ENCODE results near the gene RREB1.
A peak's percentile ranks its signal among the peaks of the same experiment; 100 is the strongest.

Gene RREB1

DNA sequence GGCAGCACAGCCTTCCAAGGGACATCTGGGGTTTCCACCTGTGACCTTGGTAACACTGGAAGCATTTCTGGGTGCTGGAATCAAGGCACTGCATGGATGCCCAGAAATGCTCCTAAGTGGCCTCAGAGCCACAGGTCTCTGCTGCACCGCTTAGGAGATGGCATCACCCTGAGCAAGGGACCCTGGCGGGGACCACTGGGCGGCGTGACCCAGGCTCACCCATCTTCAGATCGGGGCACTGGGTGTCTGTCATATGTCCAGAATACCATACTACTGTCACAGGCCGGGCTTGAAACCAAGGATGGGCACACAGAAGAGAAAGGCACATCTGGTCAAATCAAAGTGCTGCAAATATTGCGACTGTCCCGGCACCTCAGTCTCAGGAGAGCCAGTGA lies 159.3 kb downstream of the RREB1 start:
- H4K20me1 ChIP-seq (ENCODE audit: insufficient read depth, low read length) = no peaks in the 10 kb centered on the region
- no peak overlapping the region for H3K4me3 ChIP-seq (ENCODE audit: low read depth in 1 of 2, low read length in 2 of 2)
- no peaks in the 10 kb centered on the region for H3K9me3 ChIP-seq (ENCODE audit: insufficient read depth, low read length, severe bottlenecking)
- H3K9ac ChIP-seq (ENCODE audit: low read depth, low read length) = no peak overlapping the region
- DNase-seq (no peak), ATAC-seq (ENCODE audit: insufficient read depth, low read depth) (no peak)
- H2AFZ ChIP-seq (ENCODE audit: low read depth, low read length) = no peak overlapping the region
- H3K36me3 ChIP-seq (ENCODE audit: insufficient read depth, low read length) = no peaks in the 10 kb centered on the region
- no peak overlapping the region for H3K27ac ChIP-seq (ENCODE audit: low read length)
- H3K4me2 ChIP-seq (ENCODE audit: insufficient read depth, low read length) = no peak overlapping the region
- no peaks in the 10 kb centered on the region for H3K27me3 ChIP-seq (ENCODE audit: insufficient read depth, low read length, poor library complexity)
- no peaks in the 10 kb centered on the region for H3K79me2 ChIP-seq (ENCODE audit: insufficient read depth, low read length)
- H3K4me1 ChIP-seq (ENCODE audit: insufficient read depth, low read length) = no peaks in the 10 kb centered on the region
- TF ChIP-seq EZH2 (IDR thresholded peaks at IDR 0.05; ENCODE audit: borderline replicate concordance, low read depth, low read length, severe bottlenecking) = no peak
- TF ChIP-seq, protein P1, sequence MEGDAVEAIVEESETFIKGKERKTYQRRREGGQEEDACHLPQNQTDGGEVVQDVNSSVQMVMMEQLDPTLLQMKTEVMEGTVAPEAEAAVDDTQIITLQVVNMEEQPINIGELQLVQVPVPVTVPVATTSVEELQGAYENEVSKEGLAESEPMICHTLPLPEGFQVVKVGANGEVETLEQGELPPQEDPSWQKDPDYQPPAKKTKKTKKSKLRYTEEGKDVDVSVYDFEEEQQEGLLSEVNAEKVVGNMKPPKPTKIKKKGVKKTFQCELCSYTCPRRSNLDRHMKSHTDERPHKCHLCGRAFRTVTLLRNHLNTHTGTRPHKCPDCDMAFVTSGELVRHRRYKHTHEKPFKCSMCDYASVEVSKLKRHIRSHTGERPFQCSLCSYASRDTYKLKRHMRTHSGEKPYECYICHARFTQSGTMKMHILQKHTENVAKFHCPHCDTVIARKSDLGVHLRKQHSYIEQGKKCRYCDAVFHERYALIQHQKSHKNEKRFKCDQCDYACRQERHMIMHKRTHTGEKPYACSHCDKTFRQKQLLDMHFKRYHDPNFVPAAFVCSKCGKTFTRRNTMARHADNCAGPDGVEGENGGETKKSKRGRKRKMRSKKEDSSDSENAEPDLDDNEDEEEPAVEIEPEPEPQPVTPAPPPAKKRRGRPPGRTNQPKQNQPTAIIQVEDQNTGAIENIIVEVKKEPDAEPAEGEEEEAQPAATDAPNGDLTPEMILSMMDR (IDR thresholded peaks at IDR 0.05; ENCODE audit: borderline replicate concordance, extremely low read depth, low read length, poor library complexity, severe bottlenecking) = no peak

DNA sequence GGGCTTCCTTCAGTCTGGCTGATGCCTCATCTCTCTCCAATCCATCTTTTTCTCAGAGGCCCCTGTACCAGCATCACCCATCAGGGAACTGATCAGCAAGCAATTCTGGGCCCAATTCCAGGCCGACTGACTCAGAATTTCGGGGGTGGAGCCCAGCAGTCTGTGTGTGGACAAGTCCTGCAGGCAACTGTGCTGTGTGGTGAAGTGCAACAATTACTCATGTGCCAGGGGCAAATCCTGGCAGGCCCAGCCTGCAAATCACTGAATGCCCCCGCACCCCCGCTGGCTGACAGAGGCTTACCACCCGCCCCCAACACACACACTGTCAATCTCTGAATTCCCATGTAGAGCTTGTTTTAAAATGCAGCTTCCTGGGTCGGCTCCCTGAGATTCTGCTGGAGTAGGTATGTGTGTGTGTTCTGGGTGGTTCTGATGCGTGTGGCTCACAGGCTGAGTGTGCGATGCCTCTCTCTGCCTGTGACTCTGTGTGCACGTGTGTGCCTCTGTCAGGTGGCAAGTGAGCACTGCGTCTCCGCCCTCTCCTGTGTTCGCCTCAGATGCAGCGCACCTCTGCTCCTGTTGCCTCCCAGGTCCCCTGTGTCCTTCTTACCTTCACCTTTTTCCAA lies 159.8 kb downstream of the RREB1 start:
- ATAC-seq (ENCODE audit: insufficient read depth, low read depth) (0 out of 3 replicates have a peak, but pooled peaks have one; percentile 33), DNase-seq (no peak)
- Histone ChIP-seq H2AFZ (ENCODE audit: low read depth, low read length) (no peak overlapping the region), H3K9me3 (ENCODE audit: insufficient read depth, low read length, severe bottlenecking) (no peaks in the 10 kb centered on the region), H3K79me2 (ENCODE audit: insufficient read depth, low read length) (no peaks in the 10 kb centered on the region), H3K4me3 (ENCODE audit: low read depth in 1 of 2, low read length in 2 of 2) (no peak overlapping the region), H3K36me3 (ENCODE audit: insufficient read depth, low read length) (no peaks in the 10 kb centered on the region), H3K27me3 (ENCODE audit: insufficient read depth, low read length, poor library complexity) (no peaks in the 10 kb centered on the region), H3K4me2 (ENCODE audit: insufficient read depth, low read length) (no peak overlapping the region), H3K4me1 (ENCODE audit: insufficient read depth, low read length) (no peaks in the 10 kb centered on the region), H4K20me1 (ENCODE audit: insufficient read depth, low read length) (no peaks in the 10 kb centered on the region), H3K9ac (ENCODE audit: low read depth, low read length) (no peak overlapping the region), H3K27ac (ENCODE audit: low read length) (no peak overlapping the region)
- TF ChIP-seq, protein P1 (IDR thresholded peaks at IDR 0.05; ENCODE audit: borderline replicate concordance, extremely low read depth, low read length, poor library complexity, severe bottlenecking) = no peak
- no peak for TF ChIP-seq EZH2 (IDR thresholded peaks at IDR 0.05; ENCODE audit: borderline replicate concordance, low read depth, low read length, severe bottlenecking)

DNA sequence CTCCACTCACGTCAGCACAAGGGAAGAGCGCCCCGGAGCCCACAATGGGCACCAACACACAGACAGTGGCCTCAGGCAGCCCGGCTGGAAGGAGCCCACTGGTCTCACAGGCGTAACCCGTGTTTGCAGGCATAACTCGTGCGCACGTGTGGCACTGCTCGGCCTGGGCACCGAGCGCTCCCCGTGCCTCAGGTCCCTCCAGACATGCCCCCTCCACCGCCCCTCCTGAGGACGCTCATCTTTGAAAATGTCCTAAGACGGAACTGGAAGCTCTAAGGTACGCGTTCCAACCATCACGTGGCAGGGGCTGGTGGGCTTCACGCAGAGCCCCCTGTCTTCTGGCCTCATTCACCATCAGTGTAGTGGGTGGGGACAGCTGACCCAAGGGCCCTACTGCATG lies 160.6 kb downstream of the RREB1 start:
- H3K4me1 ChIP-seq (ENCODE audit: insufficient read depth, low read length) = no peaks in the 10 kb centered on the region
- TF ChIP-seq EZH2 (IDR thresholded peaks at IDR 0.05; ENCODE audit: borderline replicate concordance, low read depth, low read length, severe bottlenecking) = no peak
- ATAC-seq (ENCODE audit: insufficient read depth, low read depth) (no peak), DNase-seq (no peak)
- H3K27ac ChIP-seq (ENCODE audit: low read length) = no peak overlapping the region
- no peaks in the 10 kb centered on the region for H4K20me1 ChIP-seq (ENCODE audit: insufficient read depth, low read length)
- H3K9ac ChIP-seq (ENCODE audit: low read depth, low read length) = no peak overlapping the region
- H3K4me2 ChIP-seq (ENCODE audit: insufficient read depth, low read length) = no peak overlapping the region
- no peaks in the 10 kb centered on the region for H3K36me3 ChIP-seq (ENCODE audit: insufficient read depth, low read length)
- no peaks in the 10 kb centered on the region for H3K79me2 ChIP-seq (ENCODE audit: insufficient read depth, low read length)
- no peak overlapping the region for H3K4me3 ChIP-seq (ENCODE audit: low read depth in 1 of 2, low read length in 2 of 2)
- no peak overlapping the region for H2AFZ ChIP-seq (ENCODE audit: low read depth, low read length)
- H3K9me3 ChIP-seq (ENCODE audit: insufficient read depth, low read length, severe bottlenecking) = no peaks in the 10 kb centered on the region
- H3K27me3 ChIP-seq (ENCODE audit: insufficient read depth, low read length, poor library complexity) = no peaks in the 10 kb centered on the region

GRCh38 chr6:7268816-7269555 lies 161.2 kb downstream of the RREB1 start:
- Histone ChIP-seq H3K4me2 (ENCODE audit: insufficient read depth, low read length) (no peak overlapping the region), H3K4me3 (ENCODE audit: low read depth in 1 of 2, low read length in 2 of 2) (no peak overlapping the region), H3K9ac (ENCODE audit: low read depth, low read length) (no peak overlapping the region), H4K20me1 (ENCODE audit: insufficient read depth, low read length) (no peaks in the 10 kb centered on the region), H3K79me2 (ENCODE audit: insufficient read depth, low read length) (no peaks in the 10 kb centered on the region), H3K27ac (ENCODE audit: low read length) (no peak overlapping the region), H2AFZ (ENCODE audit: low read depth, low read length) (no peak overlapping the region), H3K36me3 (ENCODE audit: insufficient read depth, low read length) (no peaks in the 10 kb centered on the region), H3K9me3 (ENCODE audit: insufficient read depth, low read length, severe bottlenecking) (no peaks in the 10 kb centered on the region), H3K4me1 (ENCODE audit: insufficient read depth, low read length) (no peaks in the 10 kb centered on the region), H3K27me3 (ENCODE audit: insufficient read depth, low read length, poor library complexity) (no peaks in the 10 kb centered on the region)
- no peak for DNase-seq
- TF ChIP-seq, protein P1 (IDR thresholded peaks at IDR 0.05; ENCODE audit: borderline replicate concordance, extremely low read depth, low read length, poor library complexity, severe bottlenecking) = no peak
- no peak for TF ChIP-seq EZH2 (IDR thresholded peaks at IDR 0.05; ENCODE audit: borderline replicate concordance, low read depth, low read length, severe bottlenecking)
- ATAC-seq (ENCODE audit: insufficient read depth, low read depth) = no peak
